ENCODE results near the gene CACNA1D.

The CACNA1D gene

GRCh38 chr3:53733446-53733845, 239.0 kb downstream of the CACNA1D start:
- no peak for TF ChIP-seq ZFX (IDR thresholded peaks at IDR 0.05)
- no peak for TF ChIP-seq CTCF (conservative IDR thresholded peaks at IDR 0.05)

GRCh38 chr3:53739966-53740365, 245.6 kb downstream of the CACNA1D start:
- no peak overlapping the region for H3K27ac ChIP-seq
- no peak for TF ChIP-seq ZFX (IDR thresholded peaks at IDR 0.05)
- TF ChIP-seq CTCF (conservative IDR thresholded peaks at IDR 0.05), result no peak

More at GRCh38 chr3:53733446-53733845, 239.0 kb downstream of the CACNA1D start:
- no peak overlapping the region for H3K27ac ChIP-seq

GRCh38 chr3:53740956-53741355, 246.5 kb downstream of the CACNA1D start:
- H3K27ac ChIP-seq, result no peak overlapping the region
- TF ChIP-seq ZFX (IDR thresholded peaks at IDR 0.05), result no peak
- TF ChIP-seq CTCF (conservative IDR thresholded peaks at IDR 0.05), result no peak

GRCh38 chr3:53744351-53744750, 249.9 kb downstream of the CACNA1D start:
- TF ChIP-seq CTCF (conservative IDR thresholded peaks at IDR 0.05) (no peak), ZFX (IDR thresholded peaks at IDR 0.05) (no peak)
- H3K27ac ChIP-seq, result no peak overlapping the region

GRCh38 chr3:53747559-53747958, 253.1 kb downstream of the CACNA1D start:
- H3K27ac ChIP-seq, result no peak overlapping the region
- TF ChIP-seq ZFX (IDR thresholded peaks at IDR 0.05), result no peak
- no peak for TF ChIP-seq CTCF (conservative IDR thresholded peaks at IDR 0.05)

- no peak overlapping the region for H3K27ac ChIP-seq
- no peak for TF ChIP-seq ZFX (IDR thresholded peaks at IDR 0.05)
- TF ChIP-seq CTCF (conservative IDR thresholded peaks at IDR 0.05), result no peak
These were observed 254.3 kb downstream of the CACNA1D start for GRCh38 chr3:53748512-53749271.

- H3K27ac ChIP-seq, result no peak overlapping the region
- TF ChIP-seq ZFX (IDR thresholded peaks at IDR 0.05) (no peak), CTCF (conservative IDR thresholded peaks at IDR 0.05) (no peak)
These were observed 255.0 kb downstream of the CACNA1D start for GRCh38 chr3:53749448-53749847.

Data from C4-2B (cell line).